Measurements from ENCODE around the gene DDX23.

GRCh38 chr12:48816143-48816854 lies 35.7 kb downstream of the DDX23 start:
- TF ChIP-seq POLR2AphosphoS5 (IDR thresholded peaks at IDR 0.05; ENCODE audit: low read depth, low read length) (no peak), TAF1 (IDR thresholded peaks at IDR 0.05; ENCODE audit: borderline replicate concordance, low read depth, low read length) (no peak)

Measured in GM12892 (cell line).